ENCODE measurements around the gene ELMO1. TPM values are rescaled to one million over a fixed set of nuclear protein-coding genes. Genes with fewer than 3 reads are reported as not detected.

The ELMO1 gene
- total RNA-seq, 1 experiment from 2014 or later, result 7.8 TPM

DNA sequence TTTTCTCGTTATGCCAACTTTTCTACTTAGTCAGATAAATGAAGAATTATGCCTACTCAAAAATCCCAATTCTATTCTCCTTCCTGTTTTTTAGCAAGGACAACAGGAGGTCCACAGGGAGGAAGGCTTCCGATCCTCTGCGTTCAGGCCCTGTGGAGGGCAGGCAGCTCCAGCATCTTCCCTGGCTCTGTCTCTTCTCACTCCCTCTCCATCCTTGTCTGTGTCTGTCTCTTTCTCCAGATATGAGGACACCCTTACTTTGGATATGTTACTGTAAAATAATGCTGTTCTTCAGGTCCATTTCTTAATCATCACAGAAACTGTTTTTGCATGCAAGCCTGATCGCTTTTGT, 166.6 kb downstream of the ELMO1 start:
- Histone ChIP-seq H3K4me2 (ENCODE audit: insufficient read depth, insufficient read length, low read length) (no peak overlapping the region), H3K79me1 (ENCODE audit: insufficient read depth, low read depth, low read length, poor library complexity, severe bottlenecking) (no peaks in the 10 kb centered on the region), H2BK5ac (ENCODE audit: insufficient read length, low read length) (no peak overlapping the region), H2BK20ac (ENCODE audit: low read depth, low read length, poor library complexity, severe bottlenecking) (no peak overlapping the region), H2AFZ (ENCODE audit: low read length) (no peak overlapping the region), H4K5ac (ENCODE audit: insufficient read length, low read depth, low read length) (no peak overlapping the region), H2BK15ac (ENCODE audit: low read depth, low read length) (no peak overlapping the region), H4K20me1 (ENCODE audit: control insufficient read depth, insufficient read depth, insufficient read length) (no peaks in the 10 kb centered on the region), H3K23me2 (ENCODE audit: insufficient read length, low read depth, low read length, poor library complexity, severe bottlenecking) (no peaks in the 10 kb centered on the region), H3T11ph (ENCODE audit: low read length) (no peak overlapping the region), H3K4ac (ENCODE audit: low read depth, low read length) (no peak overlapping the region), H2BK12ac (ENCODE audit: insufficient read length, low read depth, low read length) (no peak overlapping the region), H2AK5ac (ENCODE audit: insufficient read length, low read length) (no peak overlapping the region), H4K91ac (ENCODE audit: insufficient read length, low read depth, low read length) (no peak overlapping the region), H3K27me3 (ENCODE audit: insufficient read depth, low read length) (no peaks in the 10 kb centered on the region), H4K8ac (replicated peaks; ENCODE audit: insufficient read length, low read depth, low read length) (no peak overlapping the region), H3K56ac (ENCODE audit: insufficient read length, low read depth, low read length) (no peak overlapping the region), H3K23ac (ENCODE audit: insufficient read length, low read depth, low read length) (no peak overlapping the region), H3K9me3 (ENCODE audit: control insufficient read depth, low read depth, low read length) (no peaks in the 10 kb centered on the region), H3K4me1 (ENCODE audit: insufficient read depth, low read length) (no peaks in the 10 kb centered on the region; the same call in 1 of the 2 replicates), H2BK120ac (ENCODE audit: low read depth, low read length, poor library complexity, severe bottlenecking) (no peak overlapping the region), H3K9ac (ENCODE audit: extremely low read depth, insufficient read length, low read length) (no peak overlapping the region), H3K79me2 (ENCODE audit: insufficient read depth, low read length) (no peaks in the 10 kb centered on the region), H3K14ac (ENCODE audit: insufficient read depth, low read length) (no peak overlapping the region), H3K18ac (ENCODE audit: insufficient read length, low read depth, low read length) (no peak overlapping the region), H3K27ac (ENCODE audit: insufficient read length, low read depth, low read length) (no peak overlapping the region)
- DNase-seq, result no peak
- Mint-ChIP-seq H3K4me3 (no peak overlapping the region), H3K27me3 (ENCODE audit: low read depth) (no peaks in the 10 kb centered on the region), H3K4me1 (peaks cover 38 to 48% of the 10 kb centered on the region in 2 experiments), H3K9me3 (peaks cover 0 to 3% of the 10 kb centered on the region in 2 experiments; a peak in 1 of 5 replicates), H3K36me3 (ENCODE audit: insufficient read depth in 1 of 3, low read depth in 3 of 3) (peaks cover 0 to 18% (median 3%) of the 10 kb centered on the region in 3 experiments; a peak in 3 of 7 replicates), H3K27ac (peak overlapping the region in 1 of 3 experiments; percentile 33; a peak in 3 of 7 replicates)
- no peak for TF ChIP-seq CTCF (conservative IDR thresholded peaks at IDR 0.05)
- WGBS (ENCODE audit: extremely low coverage, insufficient read length, low lambda C conversion rate), result no CpG with 5 or more reads among the region's 4 CpGs
